Vagina (tissue), 2 donors: ENCODE measurements around the gene ACSL1.
"Not testable (repeated sequence)": the region's sequence is repeated elsewhere in the genome, so short reads cannot be mapped to it uniquely, and the experiment has no call there.

Experiments used
- CTCF ChIP-seq, 3 experiments: fragments of 450-650 bp in 2 of 3; fragments of 200-600 bp in 1 of 3; sonication (generic) in 1 of 3; IDR thresholded peaks; one replicate each; pipeline ENCODE4 v1.5.1; 2017 to 2019; ENCODE audit warnings: antibody characterized with exemption in 3 of 3, mild to moderate bottlenecking in 2 of 3, moderate library complexity in 2 of 3
- POLR2A ChIP-seq, 2 donors: fragments of 450-650 bp; IDR thresholded peaks; one replicate each; pipeline ENCODE4 v1.6.1; 2017; ENCODE audit warnings: antibody characterized with exemption in 2 of 2, mild to moderate bottlenecking in 2 of 2, moderate library complexity in 2 of 2
- POLR2AphosphoS5 ChIP-seq, 2 donors: sonication (generic); formaldehyde crosslinking; IDR thresholded peaks; one replicate each; pipeline ENCODE4 v1.9.0; 2017; ENCODE audit warnings: antibody characterized with exemption in 2 of 2, mild to moderate bottlenecking in 2 of 2, low read depth in 1 of 2; ENCODE audit not compliant: insufficient read depth in 1 of 2

DNA sequence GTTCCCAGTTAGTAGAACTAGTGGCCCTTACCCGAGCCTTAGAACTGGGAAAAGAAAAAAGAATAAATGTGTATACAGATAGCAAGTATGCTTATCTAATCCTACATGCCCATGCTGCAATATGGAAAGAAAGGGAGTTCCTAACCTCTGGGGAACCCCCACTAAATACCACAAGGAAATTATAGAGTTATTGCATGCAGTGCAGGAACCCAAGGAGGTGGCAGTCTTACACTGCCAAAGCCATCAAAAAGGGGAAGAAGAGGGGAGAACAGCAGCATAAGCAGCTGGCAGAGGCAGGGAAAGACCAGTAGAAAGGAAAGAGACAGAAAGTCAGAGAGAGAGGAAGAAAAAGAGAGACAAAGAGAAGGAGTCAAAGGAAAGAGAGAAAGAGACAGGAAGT, 86.2 kb downstream of the ACSL1 start:
- TF ChIP-seq CTCF (IDR thresholded peaks at IDR 0.05); POLR2A (IDR thresholded peaks at IDR 0.05); POLR2AphosphoS5 (IDR thresholded peaks at IDR 0.05; ENCODE audit: insufficient read depth in 1 of 2, low read depth in 1 of 2): not testable (repeated sequence)
